ENCODE data around the gene KLHL1.

The KLHL1 gene

GRCh38 chr13:69676286-69676685 lies 432.0 kb downstream of the KLHL1 start:
- no peak for DNase-seq

DNA sequence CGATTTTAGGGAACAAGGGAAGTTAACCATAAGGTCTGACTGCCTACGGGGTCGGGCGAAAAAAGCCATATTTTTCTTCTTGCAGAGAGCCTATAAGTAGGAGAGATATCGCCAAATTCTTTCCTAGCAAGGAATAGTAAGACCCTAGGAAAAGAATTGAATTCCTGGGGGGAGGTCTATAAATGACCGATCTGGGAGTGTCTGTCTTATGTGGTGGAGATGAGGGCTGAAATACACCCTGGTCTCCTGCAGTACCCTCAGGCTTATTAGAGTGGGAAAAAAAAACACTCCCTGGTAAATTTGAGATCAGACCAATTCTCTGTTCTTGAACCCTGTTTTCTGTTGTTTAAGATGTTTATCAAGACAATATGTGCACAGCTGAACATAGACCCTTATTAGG lies 448.1 kb downstream of the KLHL1 start:
- no peak for DNase-seq

GRCh38 chr13:69657676-69658075 lies 450.6 kb downstream of the KLHL1 start:
- no peak for DNase-seq

- no peak for DNase-seq
Observed at GRCh38 chr13:69654392-69654791, 453.9 kb downstream of the KLHL1 start.

All from DMS153 (cell line).